GM12873 (cell line): ENCODE results near the gene PRKAB1.
A peak's percentile ranks its signal among the peaks of the same experiment; 100 is the strongest.

Experiments
- CTCF ChIP-seq: IDR thresholded peaks from 2 replicates; pipeline ENCODE4 v1.5.1; 2012; ENCODE audit warnings: low read depth, mild to moderate bottlenecking, moderate library complexity, low read length, control low read depth; ENCODE audit not compliant: insufficient read depth; ENCODE audit errors: missing control alignments

PRKAB1 gene

GRCh38 chr12:119694111-119694510 lies 26.2 kb downstream of the PRKAB1 start:
- TF ChIP-seq CTCF: no peak

- TF ChIP-seq CTCF: peak; percentile 61
Measured at GRCh38 chr12:119695034-119695433, 27.1 kb downstream of the PRKAB1 start.

- TF ChIP-seq CTCF: no peak
Measured at GRCh38 chr12:119696943-119697342, 29.0 kb downstream of the PRKAB1 start.

GRCh38 chr12:119699199-119699760 lies 31.3 kb downstream of the PRKAB1 start:
- no peak for TF ChIP-seq CTCF

GRCh38 chr12:119700078-119700477 lies 32.1 kb downstream of the PRKAB1 start:
- TF ChIP-seq CTCF: no peak

GRCh38 chr12:119704065-119704747 lies 36.3 kb downstream of the PRKAB1 start:
- TF ChIP-seq CTCF: no peak

GRCh38 chr12:119705182-119705581 lies 37.2 kb downstream of the PRKAB1 start:
- TF ChIP-seq CTCF: no peak
